NCI-H187 treated with DMSO at 0.1 percent for 48 hours (cell line): Measurements from ENCODE around the gene GPT2.
"Not testable (repeated sequence)": the region's sequence is repeated elsewhere in the genome, so short reads cannot be mapped to it uniquely, and the experiment has no call there.

Experiments
- DNase-seq: peaks from one replicate; lab custom pipeline; 2025; lab: John Stamatoyannopoulos, UW

GPT2 gene

GRCh38 chr16:46862555-46863447 is 21.4 kb upstream of the GPT2 start:
- DNase-seq: no peak

- DNase-seq: no peak
Observed at GRCh38 chr16:46866286-46866685, 17.9 kb upstream of the GPT2 start.

- not testable (repeated sequence) for DNase-seq
Observed at GRCh38 chr16:46867486-46867885, 16.7 kb upstream of the GPT2 start.

- not testable (repeated sequence) for DNase-seq
Observed at GRCh38 chr16:46868891-46869290, 15.3 kb upstream of the GPT2 start.

- DNase-seq: no peak
Observed at GRCh38 chr16:46871597-46871996, 12.6 kb upstream of the GPT2 start.

GRCh38 chr16:46873201-46873600 is 11.0 kb upstream of the GPT2 start:
- no peak for DNase-seq

- DNase-seq: no peak
Observed at GRCh38 chr16:46875243-46875642, 8.9 kb upstream of the GPT2 start.

- DNase-seq: no peak
Observed at GRCh38 chr16:46882304-46882939, 1.7 kb upstream of the GPT2 start.

GRCh38 chr16:46882940-46883307 is 1.2 kb upstream of the GPT2 start:
- no peak for DNase-seq

- no peak for DNase-seq
Observed at GRCh38 chr16:46883353-46883689, 841 bp upstream of the GPT2 start.

- no peak for DNase-seq
Observed at GRCh38 chr16:46884513-46885293, 541 bp downstream of the GPT2 start.

- DNase-seq: no peak
Observed at GRCh38 chr16:46885960-46886763, 2.0 kb downstream of the GPT2 start.

GRCh38 chr16:46886764-46887523 is 2.8 kb downstream of the GPT2 start:
- no peak for DNase-seq

- DNase-seq: no peak
Observed at GRCh38 chr16:46887524-46887854, 3.3 kb downstream of the GPT2 start.

GRCh38 chr16:46889245-46889941 is 5.2 kb downstream of the GPT2 start:
- no peak for DNase-seq

GRCh38 chr16:46889942-46890300 is 5.8 kb downstream of the GPT2 start:
- DNase-seq: no peak

- no peak for DNase-seq
Observed at GRCh38 chr16:46891910-46892309, 7.7 kb downstream of the GPT2 start.

- no peak for DNase-seq
Observed at GRCh38 chr16:46894036-46894672, 10.0 kb downstream of the GPT2 start.

GRCh38 chr16:46895399-46896313 is 11.5 kb downstream of the GPT2 start:
- DNase-seq: no peak
